22Rv1 (cell line): ENCODE measurements around the gene PSKH1.

Source experiments
- CTCF ChIP-seq: fragments of 450-650 bp; IDR thresholded peaks from 2 replicates; pipeline ENCODE4 v1.5.1; 2017; ENCODE audit warnings: mild to moderate bottlenecking
- ZFX ChIP-seq: fragments of 450-650 bp; IDR thresholded peaks from 2 replicates; pipeline ENCODE4 v1.6.1; 2017; ENCODE audit warnings: antibody characterized with exemption, borderline replicate concordance

GRCh38 chr16:67844497-67844896, 48.6 kb upstream of the PSKH1 start:
- TF ChIP-seq CTCF (no peak), ZFX (no peak)
